Kidney (tissue), 14 donors: ENCODE measurements around the gene FRRS1L. TPM values are rescaled to one million over a fixed set of nuclear protein-coding genes. Genes with fewer than 3 reads are reported as not detected.

ENCODE experiments used
- DNase-seq, 5 donors: peaks; one replicate each; pipeline ENCODE4 v3.0.0-alpha.2; 2013 to 2020
- FAIRE-seq: peaks from 2 replicates; lab custom pipeline; 2012; peaks lifted over from hg19 to GRCh38; lab: Jason Lieb, UNC
- H3K27ac ChIP-seq, 2 donors: one replicate each; pipeline ENCODE4 v1.7.0; 2013; ENCODE audit warnings: low read depth in 2 of 2, low read length in 2 of 2, inconsistent platforms in 1 of 2
- H3K27me3 ChIP-seq: one replicate; pipeline ENCODE4 v1.7.1; 2013; ENCODE audit warnings: low read length, inconsistent platforms; ENCODE audit not compliant: control insufficient read depth, insufficient read depth
- H3K36me3 ChIP-seq, 3 donors: one replicate each; pipeline versions ENCODE4 v1.7.0 to v1.7.1; 2013; ENCODE audit warnings: low read length in 3 of 3, control low read depth in 1 of 3, inconsistent platforms in 1 of 3; ENCODE audit not compliant: insufficient read depth in 3 of 3, control insufficient read depth in 2 of 3
- H3K4me1 ChIP-seq, 3 donors: one replicate each; pipeline versions ENCODE4 v1.7.0 to v1.7.1; 2013; ENCODE audit warnings: low read length in 3 of 3, inconsistent platforms in 1 of 3, low read depth in 1 of 3; ENCODE audit not compliant: control insufficient read depth in 2 of 3, insufficient read depth in 2 of 3
- H3K4me3 ChIP-seq, 3 donors: one replicate each; pipeline versions ENCODE4 v1.7.0 to v1.8.1; 2013; ENCODE audit warnings: low read length in 3 of 3, control low read depth in 1 of 3, inconsistent platforms in 1 of 3
- H3K9ac ChIP-seq, 3 donors: one replicate each; pipeline versions ENCODE4 v1.7.0 to v1.7.1; 2013; ENCODE audit warnings: low read length in 3 of 3, control low read depth in 1 of 3, inconsistent platforms in 1 of 3
- H3K9me3 ChIP-seq, 3 donors: one replicate each; pipeline versions ENCODE4 v1.7.0 to v1.7.1; 2013; ENCODE audit warnings: low read length in 3 of 3, control low read depth in 1 of 3, inconsistent platforms in 1 of 3; ENCODE audit not compliant: control insufficient read depth in 2 of 3, insufficient read depth in 1 of 3
- CTCF ChIP-seq: IDR thresholded peaks from 3 replicates; pipeline ENCODE4 v1.5.1; 2012; ENCODE audit warnings: mild to moderate bottlenecking, moderate library complexity, borderline replicate concordance; ENCODE audit not compliant: insufficient read depth; ENCODE audit errors: extremely low read depth
- intact Hi-C: fragments of 100-400 bp; cut with DNase I; formaldehyde crosslinking; loops from one replicate; pipeline ENCODE4 v1.11.1; 2022
- polyA plus RNA-seq: library from polyadenylated mRNA; stranded (reverse); fragments of 350-450 nt; fragmentation: Illumina TruSeq; extraction: RNeasy Lipid Tissue Mini Kit (QIAGEN cat#74804); gene quantifications from one replicate; pipeline ENCODE4 v1.2.3, GENCODE V29; 2014; ENCODE audit warnings: low read depth, low replicate concordance; ENCODE audit not compliant: insufficient read depth
- total RNA-seq: library from RNA; stranded (reverse); fragmentation: NEBNext Ultra II Directional; extraction: Animal tissue kit (Norgen Biotek cat#: 25700); gene quantifications from one replicate; pipeline ENCODE4 v1.2.1, GENCODE V29; 2021
- donor health status: control.
- donor health status: control.
- donor health status: control.
- donor health status: control.
- donor health status: control.
- donor health status: DM: yes; HTN: yes; CAD: no.
- donor health status: Normal renal cell carcinoma (clear cell type).

Gene FRRS1L
- total and polyA plus RNA-seq, 2 donors from 2014 or later = 0.06 TPM; not detected in 1

GRCh38 chr9:109186857-109187520 lies 19.9 kb upstream of the FRRS1L start:
- Histone ChIP-seq H3K9me3 (no peaks in the 10 kb centered on the region), H3K27me3 (no peaks in the 10 kb centered on the region), H3K4me3 (no peak overlapping the region), H3K4me1 (no peaks in the 10 kb centered on the region), H3K36me3 (no peaks in the 10 kb centered on the region), H3K27ac (no peak overlapping the region), H3K9ac (no peak overlapping the region)
- intact Hi-C loops = no loop called here
- FAIRE-seq (no peak), DNase-seq (no peak)
- no peak for TF ChIP-seq CTCF

- H3K4me1 ChIP-seq = no peaks in the 10 kb centered on the region
- no peaks in the 10 kb centered on the region for H3K27me3 ChIP-seq
- FAIRE-seq (no peak), DNase-seq (peak in 2 of 5 donors; percentile 15 to 27)
- TF ChIP-seq CTCF = peak; percentile 25
- no peak overlapping the region for H3K9ac ChIP-seq
- no peak overlapping the region for H3K27ac ChIP-seq
- no peaks in the 10 kb centered on the region for H3K36me3 ChIP-seq
- H3K4me3 ChIP-seq = no peak overlapping the region
- intact Hi-C loops = no loop called here
- H3K9me3 ChIP-seq = no peaks in the 10 kb centered on the region
Observed at GRCh38 chr9:109182940-109183798, 16.1 kb upstream of the FRRS1L start.

GRCh38 chr9:109182550-109182939 lies 15.5 kb upstream of the FRRS1L start:
- H3K36me3 ChIP-seq = no peaks in the 10 kb centered on the region
- H3K9me3 ChIP-seq = no peaks in the 10 kb centered on the region
- no peak for DNase-seq
- H3K27ac ChIP-seq = no peak overlapping the region
- no peak overlapping the region for H3K4me3 ChIP-seq
- TF ChIP-seq CTCF = no peak
- H3K9ac ChIP-seq = no peak overlapping the region
- H3K27me3 ChIP-seq = no peaks in the 10 kb centered on the region
- no peaks in the 10 kb centered on the region for H3K4me1 ChIP-seq
- no peak for FAIRE-seq
- intact Hi-C loops = no loop called here
